HL-60 (cell line): ENCODE results near the gene TMEM266.

Experiments used
- DNase-seq, 2 experiments: peaks; one replicate each; pipeline ENCODE4 v3.0.0-alpha.2; 2010 to 2020; ENCODE audit warnings: low read depth in 1 of 2, low spot score in 1 of 2
- H3K27ac ChIP-seq: fragments of 250-450 bp; sonication (Bioruptor Pico); replicated peaks from 2 replicates; pipeline ENCODE4 v1.5.1; 2020; ENCODE audit warnings: mild to moderate bottlenecking, moderate library complexity
- H3K27me3 ChIP-seq: fragments of 250-450 bp; sonication (Bioruptor Pico); 2 replicates; pipeline ENCODE4 v1.5.1; 2021; ENCODE audit warnings: mild to moderate bottlenecking, moderate library complexity; ENCODE audit not compliant: insufficient read depth, poor library complexity, severe bottlenecking
- H3K4me3 ChIP-seq: replicated peaks from 2 replicates; pipeline ENCODE4 v1.5.1; 2011; ENCODE audit warnings: mild to moderate bottlenecking, control low read depth, low read length; ENCODE audit not compliant: insufficient read depth
- GABPA ChIP-seq: IDR thresholded peaks from 2 replicates; pipeline ENCODE4 v1.6.1; 2012; ENCODE audit warnings: low read depth
- POLR2AphosphoS5 ChIP-seq: IDR thresholded peaks from 2 replicates; pipeline ENCODE4 v1.6.1; 2012; ENCODE audit warnings: low read depth
- REST ChIP-seq: IDR thresholded peaks from 2 replicates; pipeline ENCODE4 v1.6.1; 2012; ENCODE audit warnings: low read depth; ENCODE audit not compliant: insufficient replicate concordance
- SPI1 ChIP-seq: IDR thresholded peaks from 2 replicates; pipeline ENCODE4 v1.6.1; 2012; ENCODE audit warnings: low read depth, mild to moderate bottlenecking, borderline replicate concordance
- TF ChIP-seq, protein P1 (sequence below): IDR thresholded peaks from one replicate; pipeline ENCODE4 v1.5.1; 2011; ENCODE audit warnings: low read length, control low read depth, inconsistent platforms; ENCODE audit not compliant: insufficient read depth

The TMEM266 gene

GRCh38 chr15:76024021-76024768, 35.6 kb upstream of the TMEM266 start:
- TF ChIP-seq POLR2AphosphoS5 (no peak), GABPA (no peak)
- TF ChIP-seq, protein P1, sequence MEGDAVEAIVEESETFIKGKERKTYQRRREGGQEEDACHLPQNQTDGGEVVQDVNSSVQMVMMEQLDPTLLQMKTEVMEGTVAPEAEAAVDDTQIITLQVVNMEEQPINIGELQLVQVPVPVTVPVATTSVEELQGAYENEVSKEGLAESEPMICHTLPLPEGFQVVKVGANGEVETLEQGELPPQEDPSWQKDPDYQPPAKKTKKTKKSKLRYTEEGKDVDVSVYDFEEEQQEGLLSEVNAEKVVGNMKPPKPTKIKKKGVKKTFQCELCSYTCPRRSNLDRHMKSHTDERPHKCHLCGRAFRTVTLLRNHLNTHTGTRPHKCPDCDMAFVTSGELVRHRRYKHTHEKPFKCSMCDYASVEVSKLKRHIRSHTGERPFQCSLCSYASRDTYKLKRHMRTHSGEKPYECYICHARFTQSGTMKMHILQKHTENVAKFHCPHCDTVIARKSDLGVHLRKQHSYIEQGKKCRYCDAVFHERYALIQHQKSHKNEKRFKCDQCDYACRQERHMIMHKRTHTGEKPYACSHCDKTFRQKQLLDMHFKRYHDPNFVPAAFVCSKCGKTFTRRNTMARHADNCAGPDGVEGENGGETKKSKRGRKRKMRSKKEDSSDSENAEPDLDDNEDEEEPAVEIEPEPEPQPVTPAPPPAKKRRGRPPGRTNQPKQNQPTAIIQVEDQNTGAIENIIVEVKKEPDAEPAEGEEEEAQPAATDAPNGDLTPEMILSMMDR: no peak
- Histone ChIP-seq H3K27me3 (no peaks in the 10 kb centered on the region), H3K27ac (no peak overlapping the region), H3K4me3 (no peak overlapping the region)
- no peak for DNase-seq

DNA sequence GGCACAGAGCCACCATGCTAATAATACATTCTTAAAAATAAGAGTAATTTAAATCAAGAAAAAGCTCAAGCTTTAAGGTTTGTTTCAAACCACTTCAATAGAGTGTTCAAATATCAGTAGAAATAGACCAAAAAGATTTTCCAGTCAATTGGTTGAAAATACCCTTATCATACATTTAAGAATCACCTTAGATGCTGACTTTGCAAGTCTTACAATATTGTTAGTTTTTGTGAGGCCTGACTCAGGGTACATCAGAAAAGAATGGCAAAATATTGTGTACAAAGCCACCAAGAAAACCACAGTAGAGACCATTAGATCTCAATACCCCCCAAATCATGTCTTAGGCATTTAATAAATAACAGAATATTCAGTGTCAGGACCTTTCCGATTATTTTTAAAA, 27.7 kb upstream of the TMEM266 start:
- Histone ChIP-seq H3K27me3 (no peaks in the 10 kb centered on the region), H3K4me3 (no peak overlapping the region), H3K27ac (no peak overlapping the region)
- TF ChIP-seq, protein P1: no peak
- TF ChIP-seq GABPA: no peak
- no peak for TF ChIP-seq POLR2AphosphoS5
- TF ChIP-seq REST: no peak
- TF ChIP-seq SPI1: no peak
- DNase-seq: no peak

DNA sequence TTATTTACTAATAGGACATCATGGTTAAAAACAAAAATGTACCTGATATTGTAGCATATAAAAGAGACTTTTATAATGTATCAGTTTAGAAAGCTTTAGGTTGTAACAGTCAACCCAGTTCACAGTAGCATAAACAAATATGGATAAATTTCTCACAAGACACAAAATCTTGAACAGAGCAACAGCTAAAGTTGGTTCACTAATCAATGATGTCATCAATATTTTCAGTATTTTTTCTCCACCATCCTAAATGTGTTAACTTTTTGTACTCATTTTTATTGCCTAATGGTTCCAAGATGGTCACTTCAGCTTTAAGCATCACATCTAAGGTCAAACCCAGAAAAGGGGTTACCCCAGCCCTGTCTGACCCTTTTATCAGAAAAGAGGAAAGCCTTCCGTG, 26.3 kb upstream of the TMEM266 start:
- Histone ChIP-seq H3K27ac (no peak overlapping the region), H3K4me3 (no peak overlapping the region), H3K27me3 (no peaks in the 10 kb centered on the region)
- DNase-seq: no peak
- TF ChIP-seq POLR2AphosphoS5: no peak
- TF ChIP-seq GABPA: no peak
- TF ChIP-seq REST: no peak
- no peak for TF ChIP-seq SPI1
- TF ChIP-seq, protein P1: no peak

- Histone ChIP-seq H3K27ac (no peak overlapping the region), H3K27me3 (no peaks in the 10 kb centered on the region), H3K4me3 (no peak overlapping the region)
- no peak for DNase-seq
- TF ChIP-seq SPI1 (no peak), POLR2AphosphoS5 (no peak), GABPA (no peak), REST (no peak)
- TF ChIP-seq, protein P1: no peak
These were observed 25.7 kb upstream of the TMEM266 start for GRCh38 chr15:76034111-76034510.
